Activated naive CD8-positive, alpha-beta T cell (primary cell): ENCODE data around the gene CORO7.
"Not testable (repeated sequence)": the region's sequence is repeated elsewhere in the genome, so short reads cannot be mapped to it uniquely, and the experiment has no call there.

Experiments used
- H3K27ac Mint-ChIP-seq: one replicate; pipeline ENCODE4 v1.8.0; 2021; ENCODE audit warnings: mixed read lengths
- H3K27me3 Mint-ChIP-seq: one replicate; pipeline ENCODE4 v1.8.0; 2021; ENCODE audit warnings: mixed read lengths
- H3K36me3 Mint-ChIP-seq: one replicate; pipeline ENCODE4 v1.8.0; 2021; ENCODE audit warnings: mixed read lengths
- H3K4me1 Mint-ChIP-seq: one replicate; pipeline ENCODE4 v1.8.0; 2021; ENCODE audit warnings: low read depth, mixed read lengths
- H3K4me3 Mint-ChIP-seq: one replicate; pipeline ENCODE4 v1.8.0; 2021; ENCODE audit warnings: mild to moderate bottlenecking, mixed read lengths
- H3K9me3 Mint-ChIP-seq: one replicate; pipeline ENCODE4 v1.8.0; 2021; ENCODE audit warnings: low read depth, mixed read lengths

The CORO7 gene

DNA sequence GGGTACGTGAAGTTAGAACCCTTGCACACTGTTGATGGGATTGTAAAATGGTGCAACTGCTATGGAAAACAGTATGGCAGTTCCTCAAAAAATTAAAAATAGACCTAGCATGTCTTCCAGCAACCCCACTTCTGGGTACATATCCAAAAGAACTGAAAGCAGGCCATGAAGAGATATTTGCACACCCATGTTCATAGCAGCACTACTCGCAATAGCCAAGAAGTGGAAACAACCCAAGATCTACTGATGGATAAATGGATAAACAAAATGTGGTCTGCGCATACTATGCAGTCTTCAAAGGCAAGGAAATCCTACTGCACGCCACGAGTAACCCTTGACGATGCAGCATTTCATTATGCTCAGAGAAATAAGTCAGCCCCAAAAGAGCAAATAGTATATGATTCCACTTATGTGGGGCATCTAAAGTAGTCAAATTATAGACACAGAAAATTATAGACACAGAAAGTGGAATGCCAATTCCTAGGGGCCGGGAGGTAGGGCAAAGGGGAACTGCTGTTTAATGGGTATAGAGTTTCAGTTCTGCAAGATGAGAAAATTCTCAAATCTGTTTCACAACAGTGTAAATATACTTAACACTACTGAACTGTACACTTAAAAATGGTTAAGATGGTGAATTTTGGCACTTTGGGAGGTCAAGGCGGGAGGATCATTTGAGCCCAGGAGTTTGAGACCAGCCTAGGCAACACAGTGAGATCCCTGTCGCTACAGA, 17.2 kb downstream of the CORO7 start:
- Mint-ChIP-seq H3K9me3 (no peaks in the 10 kb centered on the region), H3K36me3 (peaks cover 4% of the 10 kb centered on the region), H3K4me1 (peaks cover 14% of the 10 kb centered on the region), H3K27ac (peak overlapping the region; percentile 2), H3K27me3 (no peaks in the 10 kb centered on the region), H3K4me3 (no peak overlapping the region)

DNA sequence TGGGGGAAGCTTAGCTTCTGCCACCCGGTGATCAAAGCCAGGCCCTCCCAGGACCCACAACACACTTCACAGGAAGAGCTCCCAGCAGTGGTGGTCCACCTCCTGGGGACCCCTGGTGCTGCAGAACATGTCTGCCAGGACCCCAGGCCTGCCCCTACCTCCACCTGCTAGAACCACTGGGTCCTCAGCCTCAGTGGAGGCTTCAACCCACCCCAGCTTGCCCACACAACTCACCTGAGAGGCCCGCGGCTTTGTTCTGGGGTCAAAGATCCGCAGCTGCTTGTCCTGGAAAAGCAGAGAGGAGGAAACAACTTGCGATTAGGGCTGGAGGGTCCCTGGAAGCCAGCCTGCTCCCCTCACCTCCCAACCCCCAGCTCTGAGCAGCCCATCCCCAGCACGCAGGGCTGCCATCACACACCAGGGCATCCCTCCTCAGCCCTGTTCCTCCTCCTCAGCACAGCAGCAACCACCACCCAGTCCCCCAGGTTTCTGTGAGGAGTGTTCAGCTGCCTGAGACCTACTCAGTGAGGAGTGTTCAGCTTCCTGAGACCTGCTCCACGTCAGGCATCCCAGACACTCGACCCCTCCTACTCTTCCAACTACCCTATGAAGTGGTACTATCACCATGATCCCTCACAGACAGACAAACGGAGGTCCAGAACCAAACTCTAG, 21.2 kb downstream of the CORO7 start:
- H3K27ac Mint-ChIP-seq = peak overlapping the region; percentile 66
- no peak overlapping the region for H3K4me3 Mint-ChIP-seq
- no peaks in the 10 kb centered on the region for H3K27me3 Mint-ChIP-seq
- H3K36me3 Mint-ChIP-seq = peaks cover 4% of the 10 kb centered on the region
- H3K4me1 Mint-ChIP-seq = peaks cover 11% of the 10 kb centered on the region
- no peaks in the 10 kb centered on the region for H3K9me3 Mint-ChIP-seq

DNA sequence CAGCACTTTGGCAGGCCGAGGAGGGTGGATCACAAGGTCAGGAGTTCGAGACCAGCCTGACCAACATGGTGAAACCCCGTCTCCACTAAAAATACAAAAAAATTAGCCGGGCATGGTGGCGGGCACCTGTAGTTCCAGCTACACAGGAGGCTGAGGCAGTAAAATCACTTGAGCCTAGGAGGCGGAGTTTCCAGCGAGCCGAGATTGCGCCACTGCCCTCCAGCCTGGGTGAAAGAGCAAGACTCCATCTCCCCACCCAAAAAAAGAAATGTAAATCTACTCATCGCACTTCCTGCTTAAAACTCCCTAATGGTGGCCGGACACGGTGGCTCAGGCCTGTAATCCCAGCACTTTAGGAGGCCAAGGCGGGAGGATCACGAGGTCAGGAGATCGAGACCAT, 22.5 kb downstream of the CORO7 start:
- H3K4me3 Mint-ChIP-seq, H3K27me3 Mint-ChIP-seq, H3K4me1 Mint-ChIP-seq, H3K9me3 Mint-ChIP-seq, H3K27ac Mint-ChIP-seq, H3K36me3 Mint-ChIP-seq: not testable (repeated sequence)

DNA sequence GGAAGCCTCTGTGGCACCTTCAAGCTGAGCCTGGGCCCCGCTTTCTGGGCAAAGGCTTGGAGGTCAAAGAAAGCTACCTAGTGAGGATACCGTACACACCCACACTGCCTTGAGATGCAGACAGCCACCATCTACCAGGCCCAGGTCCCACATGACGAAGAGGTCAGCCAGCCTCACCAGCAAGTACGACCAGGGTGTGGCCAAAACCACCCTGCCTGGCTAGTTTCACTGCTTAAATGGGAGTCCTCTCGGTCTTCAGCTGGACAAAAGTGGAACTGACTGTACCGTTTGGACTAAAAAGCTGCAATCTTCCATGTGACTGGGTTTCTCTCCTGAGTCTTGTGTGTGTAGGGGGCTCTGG, 23.2 kb downstream of the CORO7 start:
- H3K36me3 Mint-ChIP-seq = no peaks in the 10 kb centered on the region
- H3K9me3 Mint-ChIP-seq = no peaks in the 10 kb centered on the region
- H3K4me1 Mint-ChIP-seq = no peaks in the 10 kb centered on the region
- H3K27me3 Mint-ChIP-seq = no peaks in the 10 kb centered on the region
- H3K4me3 Mint-ChIP-seq = no peak overlapping the region
- H3K27ac Mint-ChIP-seq = no peak overlapping the region

DNA sequence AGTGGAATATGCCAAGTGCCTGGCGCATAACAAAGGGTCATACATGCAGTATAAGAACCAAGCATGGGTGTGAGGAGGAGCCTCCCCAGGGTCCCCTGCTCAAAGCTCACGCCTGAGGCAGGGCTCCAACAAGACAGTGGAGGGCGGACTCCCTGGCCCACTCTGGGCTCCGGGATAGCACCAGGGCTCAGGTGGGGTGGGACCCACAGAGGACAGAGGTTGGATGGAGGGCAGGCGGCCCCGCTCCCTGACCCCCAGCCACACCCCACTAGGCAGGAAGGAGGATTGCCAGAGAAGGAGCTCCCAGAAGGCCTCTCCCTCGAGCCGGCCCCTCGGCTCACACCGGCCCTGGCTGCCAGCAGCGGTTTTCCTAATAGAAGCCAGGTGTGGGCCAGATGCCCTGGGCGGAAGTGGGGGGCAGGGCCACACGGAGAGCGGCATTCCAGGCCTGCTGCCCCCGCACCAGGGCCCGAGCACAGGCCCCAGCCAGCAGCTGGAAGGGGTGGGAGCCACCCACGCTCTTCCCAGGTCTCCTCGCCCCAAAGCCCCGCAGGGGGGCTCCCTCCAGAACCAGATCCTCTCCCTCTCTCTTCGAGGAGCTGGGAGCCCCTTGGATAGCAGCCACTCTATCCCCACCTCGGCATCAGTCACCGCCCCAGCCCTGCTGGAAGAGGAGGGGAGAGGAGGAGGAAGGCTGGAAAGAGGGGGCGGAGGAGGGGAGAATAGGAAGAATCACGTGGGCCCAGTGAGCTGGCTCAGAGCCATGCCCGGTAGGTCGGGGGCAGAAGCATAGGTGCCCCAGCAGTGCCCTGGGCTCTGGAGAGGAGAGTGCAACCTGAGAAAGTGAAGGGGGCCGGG, 23.8 kb downstream of the CORO7 start:
- H3K9me3 Mint-ChIP-seq = no peaks in the 10 kb centered on the region
- H3K4me3 Mint-ChIP-seq = no peak overlapping the region
- no peaks in the 10 kb centered on the region for H3K36me3 Mint-ChIP-seq
- no peaks in the 10 kb centered on the region for H3K27me3 Mint-ChIP-seq
- H3K27ac Mint-ChIP-seq = no peak overlapping the region
- H3K4me1 Mint-ChIP-seq = no peaks in the 10 kb centered on the region

DNA sequence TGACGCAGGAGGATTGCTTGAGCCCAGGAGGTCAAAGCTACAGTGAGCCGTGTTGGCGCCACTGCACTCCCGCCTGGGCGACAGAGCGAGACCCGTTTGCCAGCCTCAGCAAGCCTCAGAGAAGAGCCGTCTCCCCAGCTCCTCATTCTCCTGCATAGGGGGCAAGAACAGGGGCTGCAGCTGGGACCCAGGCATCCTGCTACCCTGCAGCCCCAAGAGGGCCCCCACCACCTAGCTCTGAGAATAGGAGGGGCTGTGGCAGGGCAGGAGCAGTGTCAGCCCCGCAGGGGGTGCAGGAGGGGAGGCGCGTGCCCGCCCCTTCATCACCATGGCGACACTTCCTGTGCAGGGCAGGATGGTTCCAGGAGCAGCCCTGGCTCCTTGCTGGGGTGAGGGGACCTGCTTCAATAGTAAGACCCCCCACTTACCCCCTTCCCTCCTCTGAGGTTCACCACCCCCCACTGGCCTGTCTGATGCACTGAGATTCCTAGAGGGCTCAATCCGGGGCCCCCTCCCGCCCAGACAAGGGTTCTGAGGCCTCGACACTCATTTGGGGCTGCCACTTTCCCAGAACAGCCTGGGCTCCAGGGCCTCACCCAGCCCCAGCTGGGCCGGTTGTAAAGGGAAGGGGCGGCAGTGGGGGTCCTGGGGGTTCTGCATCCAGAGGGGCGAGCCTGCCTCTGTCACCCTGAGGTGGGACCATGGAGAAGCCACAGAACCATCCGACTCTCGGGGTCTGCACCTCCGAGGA, 24.6 kb downstream of the CORO7 start:
- no peaks in the 10 kb centered on the region for H3K27me3 Mint-ChIP-seq
- H3K4me3 Mint-ChIP-seq = no peak overlapping the region
- no peaks in the 10 kb centered on the region for H3K36me3 Mint-ChIP-seq
- H3K4me1 Mint-ChIP-seq = no peaks in the 10 kb centered on the region
- H3K9me3 Mint-ChIP-seq = no peaks in the 10 kb centered on the region
- no peak overlapping the region for H3K27ac Mint-ChIP-seq

DNA sequence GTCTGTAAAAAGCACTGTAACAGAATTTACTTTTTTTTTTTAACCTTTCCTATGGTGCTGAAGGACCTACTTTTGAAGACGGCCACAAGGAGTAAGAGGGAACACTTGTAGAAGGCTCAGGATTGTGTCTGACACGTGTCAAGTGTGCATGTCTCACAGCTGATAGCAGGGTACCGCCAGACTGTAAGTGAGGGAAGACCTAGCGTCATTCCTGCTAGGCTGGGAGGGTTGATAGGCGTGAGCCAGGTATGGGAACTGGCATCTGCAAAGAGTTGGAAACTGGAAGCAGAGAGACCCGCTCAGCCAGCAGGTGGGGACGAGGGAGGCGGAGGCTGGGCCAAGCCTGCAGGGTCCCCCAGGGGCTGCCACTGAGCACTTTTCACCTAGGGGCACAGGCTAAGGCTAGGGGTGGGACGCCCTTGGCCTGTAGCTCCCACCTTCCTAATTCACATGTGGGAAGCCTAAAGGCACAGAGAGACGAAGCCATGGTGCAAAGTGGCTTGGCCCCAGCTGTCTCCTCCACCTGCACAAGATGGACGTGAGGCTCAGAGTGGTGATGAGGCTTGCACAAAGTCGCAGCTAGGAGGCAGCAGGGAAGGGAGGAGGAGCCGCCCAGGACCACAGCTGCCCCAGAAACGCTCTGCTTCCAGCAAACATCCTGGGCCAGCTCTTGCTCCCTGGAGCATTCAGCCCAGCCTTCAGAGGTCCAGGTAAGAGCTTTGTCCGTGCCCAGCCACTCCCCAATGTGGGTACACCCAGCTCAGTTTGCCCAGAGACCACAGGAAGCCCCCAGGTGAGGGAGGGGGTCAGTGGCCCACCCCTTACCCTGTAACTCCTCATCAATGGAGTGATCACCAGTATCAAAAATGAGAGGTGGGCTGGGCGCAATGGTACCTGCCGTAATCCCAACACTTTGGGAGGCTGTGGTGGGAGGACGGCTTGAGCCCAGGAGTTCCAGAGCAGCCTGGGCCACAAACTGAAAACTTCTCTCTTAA, 25.8 kb downstream of the CORO7 start:
- no peaks in the 10 kb centered on the region for H3K36me3 Mint-ChIP-seq
- no peaks in the 10 kb centered on the region for H3K4me1 Mint-ChIP-seq
- H3K27ac Mint-ChIP-seq = peak overlapping the region; percentile 35
- no peaks in the 10 kb centered on the region for H3K9me3 Mint-ChIP-seq
- no peaks in the 10 kb centered on the region for H3K27me3 Mint-ChIP-seq
- H3K4me3 Mint-ChIP-seq = no peak overlapping the region

DNA sequence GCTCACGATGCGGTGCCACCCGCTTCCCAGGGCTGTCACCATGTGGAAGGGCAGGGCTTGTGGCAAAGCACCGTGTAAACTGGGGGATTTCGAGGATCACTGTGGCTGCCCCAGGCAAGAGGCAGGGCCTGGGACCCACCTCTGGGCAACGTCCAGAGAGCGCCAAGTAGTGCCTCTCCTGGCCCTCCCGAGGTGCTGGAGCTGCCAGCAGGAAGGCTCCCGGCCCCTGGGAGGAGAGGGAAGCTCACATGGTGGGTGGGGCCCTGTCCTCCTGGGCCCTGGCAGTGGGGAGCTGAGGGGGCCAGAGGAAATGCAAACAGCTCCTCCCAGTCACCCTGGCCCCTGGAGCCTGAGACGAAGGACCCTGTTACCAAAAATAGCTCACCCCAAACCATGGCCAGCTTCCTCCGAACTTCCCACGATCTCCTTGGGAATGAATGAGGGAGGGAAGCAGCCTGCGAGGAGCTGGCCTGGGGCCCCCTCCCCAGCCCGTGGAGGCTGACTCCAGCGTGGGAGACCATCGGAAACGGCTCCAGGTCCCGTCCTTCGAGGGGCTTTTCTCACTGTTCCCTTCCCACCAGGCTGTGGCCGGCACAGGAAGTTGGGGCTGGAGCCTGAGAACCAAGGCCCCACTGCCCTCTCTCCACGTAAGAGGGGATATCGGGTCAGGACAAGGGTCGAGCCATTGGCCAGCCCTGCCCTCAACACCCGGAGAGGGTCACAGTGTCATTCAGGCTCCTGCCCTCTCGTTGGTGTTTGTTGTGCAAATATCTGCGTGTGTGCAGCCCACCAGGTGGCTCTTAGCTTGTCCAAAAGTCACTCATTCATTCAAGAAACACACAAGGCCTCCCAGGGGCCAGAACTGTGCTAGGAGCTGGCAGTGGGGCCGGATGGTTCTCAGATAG, 27.1 kb downstream of the CORO7 start:
- no peak overlapping the region for H3K27ac Mint-ChIP-seq
- H3K27me3 Mint-ChIP-seq = no peaks in the 10 kb centered on the region
- no peaks in the 10 kb centered on the region for H3K4me1 Mint-ChIP-seq
- no peak overlapping the region for H3K4me3 Mint-ChIP-seq
- H3K36me3 Mint-ChIP-seq = no peaks in the 10 kb centered on the region
- no peaks in the 10 kb centered on the region for H3K9me3 Mint-ChIP-seq

DNA sequence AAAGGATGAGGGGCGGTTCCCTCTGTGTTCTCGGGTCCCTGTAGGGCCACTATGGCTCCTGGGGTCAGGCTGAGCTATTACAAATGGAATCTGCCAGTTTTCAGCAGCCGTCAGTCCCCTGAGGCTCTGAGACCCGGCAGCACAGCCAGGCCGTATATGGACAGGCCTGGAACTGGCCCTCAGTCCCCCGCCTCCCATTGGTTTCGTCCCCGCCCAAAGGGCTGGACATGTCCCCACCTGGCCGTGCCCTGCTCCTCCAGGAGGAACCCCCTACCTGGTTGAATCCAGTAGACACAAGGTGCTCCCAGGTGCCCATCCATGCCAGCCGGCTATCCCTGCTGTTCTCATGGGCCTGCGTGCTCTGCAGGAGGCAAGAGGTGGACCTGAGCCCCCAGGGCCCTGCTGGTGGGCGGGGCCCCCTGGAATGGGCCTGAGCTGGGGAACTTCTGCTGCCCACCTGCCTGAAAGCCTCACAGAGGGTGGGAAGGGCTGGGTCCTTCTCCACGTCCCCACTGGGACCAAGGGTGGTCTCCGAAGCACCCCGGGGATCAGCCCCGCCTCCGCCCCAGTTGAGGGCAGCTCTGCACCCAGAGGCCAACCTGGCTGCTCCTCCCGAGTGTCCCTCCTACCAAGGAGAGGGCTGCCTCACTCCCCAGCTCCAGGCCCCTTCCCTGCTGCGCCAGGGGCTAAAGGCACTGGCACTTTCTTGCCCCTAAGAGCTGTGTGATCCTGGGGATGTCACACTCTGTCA, 27.9 kb downstream of the CORO7 start:
- Mint-ChIP-seq H3K36me3 (no peaks in the 10 kb centered on the region), H3K27me3 (no peaks in the 10 kb centered on the region), H3K4me1 (no peaks in the 10 kb centered on the region), H3K9me3 (no peaks in the 10 kb centered on the region), H3K4me3 (no peak overlapping the region), H3K27ac (no peak overlapping the region)

DNA sequence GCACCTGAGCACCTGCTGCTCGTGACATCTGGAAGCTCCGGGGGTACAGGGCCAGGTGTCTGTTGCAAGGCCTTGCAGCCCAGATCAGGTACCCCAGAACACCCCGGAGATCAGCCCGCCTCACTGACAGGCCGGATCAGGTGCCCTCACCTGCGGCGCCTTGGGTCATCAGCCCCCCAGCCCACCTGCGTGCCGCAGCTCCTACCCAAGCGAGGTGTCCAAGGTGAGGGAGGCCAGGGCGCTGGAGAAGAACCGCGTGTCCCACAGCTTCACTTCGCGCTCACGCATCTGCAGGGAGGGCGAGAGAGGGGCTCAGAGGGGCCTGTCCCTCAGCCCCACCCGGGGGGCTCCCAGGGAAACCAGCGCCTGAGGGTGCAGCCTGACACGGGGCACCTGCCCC, 28.6 kb downstream of the CORO7 start:
- Mint-ChIP-seq H3K27ac (no peak overlapping the region), H3K36me3 (no peaks in the 10 kb centered on the region)

DNA sequence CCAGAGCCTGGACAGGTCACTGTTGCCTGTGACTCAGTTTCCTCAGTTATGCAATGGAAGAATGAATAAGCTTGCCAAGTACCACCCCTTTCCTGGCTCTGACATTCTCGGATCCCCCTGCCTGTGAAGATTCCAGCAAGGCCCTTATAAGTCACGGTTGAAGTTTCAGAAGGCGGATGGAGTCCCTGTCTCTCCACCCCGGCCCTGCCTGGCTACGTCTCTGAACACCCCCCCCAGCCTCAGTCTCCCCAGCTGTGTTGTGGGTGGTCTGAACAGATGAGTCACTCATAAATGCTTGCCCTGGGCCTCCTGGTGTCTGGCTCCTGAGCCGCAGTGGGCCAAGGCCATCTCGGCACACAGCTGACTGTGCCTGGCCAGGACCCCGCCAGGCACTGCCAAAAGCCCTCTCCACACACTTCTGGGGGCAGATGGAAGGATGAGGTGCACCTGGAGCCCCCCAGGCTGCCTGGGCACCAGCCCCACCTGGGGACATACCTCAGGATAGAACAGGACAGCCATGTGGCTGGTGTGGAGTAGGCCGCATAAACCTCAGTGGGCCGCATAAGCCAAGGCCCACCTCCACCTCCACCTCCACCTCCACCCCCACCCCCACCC, 29.3 kb downstream of the CORO7 start:
- H3K4me3 Mint-ChIP-seq = no peak overlapping the region
- H3K27ac Mint-ChIP-seq = no peak overlapping the region
- no peaks in the 10 kb centered on the region for H3K27me3 Mint-ChIP-seq
- no peaks in the 10 kb centered on the region for H3K36me3 Mint-ChIP-seq
- H3K4me1 Mint-ChIP-seq = no peaks in the 10 kb centered on the region
- no peaks in the 10 kb centered on the region for H3K9me3 Mint-ChIP-seq

More for the DNA sequence above, 28.6 kb downstream of the CORO7 start:
- H3K27me3 Mint-ChIP-seq = no peaks in the 10 kb centered on the region
- no peak overlapping the region for H3K4me3 Mint-ChIP-seq
- no peaks in the 10 kb centered on the region for H3K4me1 Mint-ChIP-seq
- H3K9me3 Mint-ChIP-seq = no peaks in the 10 kb centered on the region

DNA sequence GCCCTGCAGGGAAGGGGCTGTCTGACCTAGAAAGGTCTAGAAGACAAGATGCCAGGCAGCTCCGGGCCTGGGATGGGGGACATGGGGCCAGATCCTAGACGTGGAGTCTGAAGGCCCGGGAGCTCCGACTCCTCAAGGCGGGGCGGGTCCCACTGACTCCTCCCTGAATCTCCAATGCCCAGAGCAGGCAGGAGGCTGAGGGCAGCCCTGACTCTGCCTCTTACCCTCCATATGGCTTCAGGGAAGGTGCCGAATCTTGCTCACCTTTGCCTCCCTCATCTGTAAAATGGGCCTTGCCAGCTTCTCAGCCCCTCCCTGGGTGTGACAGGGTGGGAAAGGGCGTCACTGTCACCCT, 30.0 kb downstream of the CORO7 start:
- no peaks in the 10 kb centered on the region for H3K27me3 Mint-ChIP-seq
- no peaks in the 10 kb centered on the region for H3K9me3 Mint-ChIP-seq
- no peak overlapping the region for H3K4me3 Mint-ChIP-seq
- no peaks in the 10 kb centered on the region for H3K36me3 Mint-ChIP-seq
- no peak overlapping the region for H3K27ac Mint-ChIP-seq
- no peaks in the 10 kb centered on the region for H3K4me1 Mint-ChIP-seq
